Measurements from ENCODE around the gene AKR7A2.
A peak's percentile ranks its signal among the peaks of the same experiment; 100 is the strongest.
"Not testable (repeated sequence)": the region's sequence is repeated elsewhere in the genome, so short reads cannot be mapped to it uniquely, and the experiment has no call there.

Gene AKR7A2

DNA sequence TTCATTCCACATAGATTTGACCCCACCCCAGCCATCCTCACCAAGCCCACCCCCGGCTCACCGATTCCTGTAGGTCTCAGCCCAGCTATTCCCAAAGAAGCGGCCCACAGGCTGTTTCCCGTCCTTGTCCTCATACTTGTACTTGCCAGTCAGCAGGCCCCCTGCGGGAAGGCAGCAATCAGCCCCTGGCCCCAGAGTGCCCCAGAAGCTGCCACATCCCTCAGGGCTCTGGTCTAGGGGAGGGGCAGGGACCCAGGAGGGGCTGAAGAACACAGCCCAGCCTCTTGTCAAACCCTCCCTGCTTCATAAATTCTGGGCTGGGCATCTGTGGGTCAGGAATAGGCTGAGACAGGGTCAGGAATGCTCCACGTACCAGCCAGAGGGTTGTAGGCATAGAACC, 5.0 kb downstream of the AKR7A2 start:
- DNase-seq (ENCODE audit: low spot score): no peak

DNA sequence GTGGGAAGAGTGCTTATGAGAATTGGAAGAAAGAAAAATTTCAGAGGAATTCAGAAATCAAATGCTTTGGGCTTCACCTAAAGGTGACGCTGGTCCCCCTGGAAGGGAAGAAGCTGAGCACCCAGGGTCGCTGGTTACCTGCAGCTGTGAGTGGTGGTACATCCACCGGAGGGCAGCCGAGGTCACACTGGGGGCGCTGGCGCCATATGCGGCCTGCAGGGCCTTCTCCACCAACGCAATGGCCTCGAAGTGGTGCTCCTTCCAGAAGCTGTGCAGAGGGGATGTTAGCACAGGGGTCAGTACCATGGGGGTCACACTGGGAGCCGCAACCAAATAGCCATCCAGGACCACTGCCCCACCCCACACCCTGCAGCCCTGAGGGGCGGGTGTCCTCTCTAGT, 6.1 kb downstream of the AKR7A2 start:
- no peak for DNase-seq (ENCODE audit: low spot score)

DNA sequence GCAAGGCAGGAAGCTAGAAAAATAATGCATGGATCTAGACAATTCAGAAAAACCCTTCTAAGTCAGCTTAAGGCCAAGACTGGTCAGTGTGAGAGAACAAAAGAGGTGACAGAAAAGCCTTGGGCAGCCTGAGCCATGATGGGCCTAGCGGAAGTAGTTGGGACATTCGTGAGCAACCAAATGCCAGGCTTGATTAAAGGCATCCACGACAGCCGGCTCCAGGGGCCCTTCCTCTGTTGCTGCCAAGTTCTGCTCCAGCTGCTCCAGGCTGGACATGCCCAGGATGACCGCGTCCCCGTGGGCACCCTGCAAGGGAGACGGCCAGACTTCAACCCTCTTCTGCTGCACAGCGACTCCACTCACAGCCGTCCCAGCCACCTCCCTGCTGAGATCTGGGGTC, 7.9 kb downstream of the AKR7A2 start:
- DNase-seq (ENCODE audit: low spot score): not testable (repeated sequence)

DNA sequence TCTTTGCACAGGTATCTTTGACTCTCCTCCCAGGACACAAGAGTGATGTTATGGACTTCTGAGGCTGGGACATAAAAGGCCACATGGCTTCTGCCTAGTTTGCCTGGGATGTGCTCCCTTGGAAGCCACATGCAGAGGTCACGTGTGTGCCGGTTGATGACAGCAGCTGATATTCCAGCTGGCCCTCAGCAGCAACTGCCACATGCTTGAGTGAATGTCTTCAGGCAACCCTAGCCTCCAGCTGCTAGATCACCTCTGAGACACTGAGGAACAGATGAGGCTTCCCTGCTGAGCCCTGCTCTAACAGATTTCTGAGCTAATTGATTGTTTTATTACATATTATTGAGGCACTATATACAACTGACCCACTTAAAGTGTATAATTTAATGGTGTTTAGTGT, 11.7 kb downstream of the AKR7A2 start:
- no peak for DNase-seq (ENCODE audit: low spot score)

DNA sequence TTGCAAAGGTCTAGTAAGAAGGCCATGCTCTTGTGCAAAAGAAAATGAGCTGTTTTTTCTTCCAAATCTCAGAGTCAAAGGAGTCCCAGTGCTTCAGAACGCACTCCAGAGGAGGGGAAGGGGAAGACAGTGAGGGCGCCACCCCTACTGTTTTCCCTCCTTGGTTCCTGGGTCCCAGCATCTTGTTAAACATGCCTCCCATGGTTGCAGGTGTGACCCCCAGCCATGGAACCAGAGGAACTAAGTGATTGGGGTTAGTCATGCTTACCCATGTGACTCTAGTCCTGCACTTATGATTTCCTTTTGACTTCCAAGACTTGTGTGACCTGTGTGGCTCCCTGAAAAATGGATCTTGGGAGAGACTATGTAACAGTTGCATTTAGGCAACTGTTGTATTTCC, 17.3 kb downstream of the AKR7A2 start:
- no peak for DNase-seq (ENCODE audit: low spot score)

DNA sequence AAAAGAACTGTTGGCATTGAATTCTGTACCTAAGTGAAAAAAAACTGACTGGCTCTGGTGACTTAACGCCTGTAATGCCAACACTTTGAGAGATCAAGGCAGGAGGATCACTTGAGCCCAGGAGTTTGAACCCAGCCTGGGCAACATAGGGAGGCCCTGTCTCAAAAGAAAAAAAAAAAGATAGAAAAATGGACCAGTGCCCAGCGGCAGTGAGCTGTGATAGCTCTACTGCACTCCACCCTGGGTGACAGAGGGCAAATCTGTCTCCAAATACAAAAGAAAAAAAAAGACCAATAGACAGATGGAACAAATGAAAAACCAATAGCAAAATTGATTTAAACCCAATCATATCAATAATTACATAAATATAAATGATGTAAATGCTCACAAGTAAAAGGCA, 22.7 kb downstream of the AKR7A2 start:
- no peak for DNase-seq (ENCODE audit: low spot score)

DNA sequence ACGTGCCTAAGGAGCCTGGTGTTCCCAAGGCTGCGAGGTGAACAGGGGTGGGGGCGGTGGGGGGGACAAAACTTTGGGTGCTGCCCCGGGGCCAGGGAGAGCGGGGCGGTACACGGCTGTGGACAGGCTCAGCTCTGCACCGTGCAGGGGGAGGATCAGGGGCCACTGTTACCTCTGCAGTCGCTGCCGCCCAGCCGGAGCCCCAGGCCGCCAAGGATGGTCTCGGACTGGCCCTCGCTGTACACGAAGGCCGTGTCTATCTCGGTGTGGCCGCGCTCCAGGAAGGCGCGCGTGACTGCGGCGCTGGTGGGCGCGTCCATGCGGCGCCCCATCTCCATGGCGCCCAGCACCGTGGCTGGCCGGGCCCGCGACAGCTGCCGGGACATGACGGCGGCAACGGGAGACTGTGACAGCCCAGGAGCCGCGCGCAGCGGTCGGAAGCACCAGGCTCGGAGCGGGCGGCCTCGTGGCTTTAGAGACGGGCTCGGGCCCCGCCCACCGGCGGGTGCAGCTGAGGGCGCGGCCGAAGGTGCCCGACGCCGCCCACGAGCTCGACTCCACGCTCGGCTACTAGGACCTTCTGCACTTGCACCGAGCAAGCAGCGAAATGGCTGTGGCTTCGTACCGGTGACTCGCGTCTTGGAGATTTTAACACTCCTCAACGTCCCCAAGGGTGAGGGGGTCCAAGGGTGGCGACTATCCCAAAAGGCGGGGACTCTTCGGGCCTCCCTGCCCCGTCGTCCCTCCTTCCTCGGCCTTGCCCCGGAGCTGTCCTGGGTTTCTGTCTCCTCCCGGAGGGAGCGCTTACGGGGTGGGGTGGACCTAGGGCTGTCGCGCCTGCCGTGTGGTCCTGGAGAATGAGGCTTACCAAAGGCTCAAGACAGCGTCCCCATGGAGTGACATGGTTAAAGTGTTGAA, 23.4 kb downstream of the AKR7A2 start, which contains the start of gene AKR7A3:
Gene AKR7A3 (minus strand): TSS at position 447 of the 918 bp plus-strand sequence. CDS start 61 bp downstream, at position 386.
- peak; percentile 68 for DNase-seq (ENCODE audit: low spot score)

DNA sequence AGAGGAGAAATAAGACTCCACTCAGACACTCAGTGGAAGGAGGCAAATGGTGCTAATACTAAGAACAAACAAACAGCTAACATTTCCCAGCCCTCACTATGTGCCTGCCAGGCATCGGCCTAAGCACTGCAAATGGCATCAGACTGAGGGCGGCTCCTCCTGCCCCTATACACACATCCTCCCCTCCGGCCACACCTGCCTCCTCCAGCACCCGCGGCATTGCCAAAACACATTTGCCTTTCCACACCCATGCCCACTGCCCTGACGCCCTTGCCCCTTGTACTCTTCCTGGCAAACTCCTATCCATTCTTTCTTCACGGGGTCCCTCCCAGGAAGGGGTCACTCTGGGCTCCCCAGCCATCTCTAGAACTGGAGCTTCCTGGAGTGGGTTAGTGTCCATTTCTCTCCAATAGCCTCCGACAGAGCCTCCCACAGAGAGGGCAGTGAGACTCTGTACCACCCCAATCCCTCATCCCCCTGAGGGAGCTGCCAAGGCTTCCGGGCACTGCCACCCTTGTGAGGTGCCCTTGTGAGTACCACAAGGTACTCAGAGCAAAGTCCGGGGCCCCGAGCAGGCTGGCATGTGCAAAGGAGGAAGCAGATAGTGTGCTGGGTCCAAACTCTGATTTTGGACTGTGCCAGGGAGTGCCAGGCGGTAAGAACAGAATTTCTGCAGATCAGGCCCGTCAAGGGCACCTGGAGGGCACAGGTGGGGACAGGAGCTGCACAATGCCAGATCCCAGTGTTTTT, 24.3 kb downstream of the AKR7A2 start:
- no peak for DNase-seq (ENCODE audit: low spot score)

DNA sequence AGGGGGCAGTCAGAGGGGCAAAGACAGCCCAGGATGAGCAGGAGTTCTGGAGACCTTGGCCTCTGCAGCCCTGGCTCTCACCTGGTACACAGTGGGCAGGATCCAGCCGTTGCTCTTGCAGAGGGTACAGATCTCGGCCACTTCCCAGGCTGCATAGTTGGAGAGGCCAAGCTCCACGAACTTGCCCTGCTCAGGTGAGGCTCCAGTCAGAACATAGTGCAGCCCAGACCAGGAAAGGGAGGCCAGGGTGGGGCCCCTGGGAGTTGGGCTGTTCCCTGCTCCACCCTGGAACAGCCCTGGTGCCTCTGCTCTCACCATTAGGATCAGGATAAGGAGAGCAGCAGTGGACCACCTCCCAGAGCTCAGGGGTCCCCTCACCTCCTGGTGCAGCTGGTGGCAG, 26.1 kb downstream of the AKR7A2 start:
- not testable (repeated sequence) for DNase-seq (ENCODE audit: low spot score)

DNA sequence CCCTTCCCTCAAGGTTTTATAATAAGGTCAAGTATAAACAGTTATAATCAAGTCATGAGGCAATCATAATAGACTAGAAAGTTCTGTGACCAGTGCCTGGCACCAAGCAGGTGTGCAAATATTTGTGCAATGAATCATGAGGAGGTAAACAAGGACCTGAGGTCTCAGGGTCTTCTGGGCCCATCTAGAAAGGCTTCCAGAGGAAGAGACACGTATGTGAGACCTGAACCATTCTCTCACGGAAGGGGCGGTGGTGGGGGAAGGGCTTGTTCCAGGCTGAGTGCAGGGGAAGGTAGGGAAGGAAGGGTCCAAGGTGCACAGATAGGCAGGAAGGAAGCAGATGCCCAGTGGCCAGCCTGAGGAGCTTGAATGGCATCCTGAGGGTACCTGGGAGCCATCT, 26.6 kb downstream of the AKR7A2 start:
- DNase-seq (ENCODE audit: low spot score): not testable (repeated sequence)

DNA sequence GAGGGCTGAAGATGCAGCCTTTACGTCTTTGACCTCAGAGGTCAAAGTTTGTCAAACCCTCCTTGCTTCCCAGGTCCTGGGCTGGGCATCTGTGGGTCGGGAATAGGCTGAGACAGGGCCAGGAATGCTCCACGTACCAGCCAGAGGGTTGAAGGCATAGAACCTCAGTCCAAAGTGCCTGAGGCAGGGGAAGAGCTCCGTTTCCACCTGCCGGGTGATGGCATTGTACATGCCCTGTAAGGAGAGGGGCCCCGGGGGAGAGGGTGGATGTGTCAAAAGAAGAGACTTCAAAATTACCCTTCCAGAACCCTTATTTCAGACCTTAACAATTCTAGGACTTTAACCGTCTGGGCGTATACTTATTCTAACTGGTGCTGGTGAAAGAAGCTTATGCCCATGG, 27.1 kb downstream of the AKR7A2 start:
- no peak for DNase-seq (ENCODE audit: low spot score)

DNA sequence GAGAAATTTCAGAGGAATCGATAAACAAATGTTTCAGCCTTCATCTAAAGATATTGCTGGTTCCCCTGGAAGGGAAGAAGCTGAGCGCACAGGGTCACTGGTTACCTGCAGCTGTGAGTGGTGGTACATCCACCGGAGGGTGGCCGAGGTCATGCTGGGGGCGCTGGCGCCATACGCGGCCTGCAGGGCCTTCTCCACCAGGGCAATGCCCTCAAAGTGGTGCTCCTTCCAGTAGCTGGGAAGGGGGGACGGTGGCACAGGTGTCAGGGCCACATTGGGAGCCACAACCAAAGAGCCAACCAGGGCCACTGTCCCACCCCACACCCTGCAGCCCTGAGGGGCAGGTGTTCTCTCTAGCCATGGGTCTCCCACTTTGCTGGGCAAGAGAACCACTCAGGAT, 28.1 kb downstream of the AKR7A2 start:
- no peak for DNase-seq (ENCODE audit: low spot score)

DNA sequence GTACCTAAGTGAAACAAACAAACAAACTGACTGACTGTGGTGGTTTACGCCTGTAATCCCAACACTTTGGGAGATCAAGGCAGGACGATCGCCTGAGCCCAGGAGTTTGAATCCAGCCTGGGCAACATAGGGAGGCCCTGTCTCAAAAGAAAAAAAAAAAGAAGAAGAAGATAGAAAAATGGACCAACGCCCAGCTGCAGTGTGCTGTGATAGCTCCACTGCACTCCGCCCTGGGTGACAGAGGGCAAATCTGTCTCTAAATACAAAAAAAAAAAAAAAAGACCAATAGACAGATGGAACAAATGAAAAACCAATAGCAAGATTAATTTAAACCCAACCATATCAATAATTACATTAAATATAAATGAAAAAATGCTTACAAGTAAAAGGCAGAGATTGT, 37.3 kb downstream of the AKR7A2 start:
- DNase-seq (ENCODE audit: low spot score): no peak

DNA sequence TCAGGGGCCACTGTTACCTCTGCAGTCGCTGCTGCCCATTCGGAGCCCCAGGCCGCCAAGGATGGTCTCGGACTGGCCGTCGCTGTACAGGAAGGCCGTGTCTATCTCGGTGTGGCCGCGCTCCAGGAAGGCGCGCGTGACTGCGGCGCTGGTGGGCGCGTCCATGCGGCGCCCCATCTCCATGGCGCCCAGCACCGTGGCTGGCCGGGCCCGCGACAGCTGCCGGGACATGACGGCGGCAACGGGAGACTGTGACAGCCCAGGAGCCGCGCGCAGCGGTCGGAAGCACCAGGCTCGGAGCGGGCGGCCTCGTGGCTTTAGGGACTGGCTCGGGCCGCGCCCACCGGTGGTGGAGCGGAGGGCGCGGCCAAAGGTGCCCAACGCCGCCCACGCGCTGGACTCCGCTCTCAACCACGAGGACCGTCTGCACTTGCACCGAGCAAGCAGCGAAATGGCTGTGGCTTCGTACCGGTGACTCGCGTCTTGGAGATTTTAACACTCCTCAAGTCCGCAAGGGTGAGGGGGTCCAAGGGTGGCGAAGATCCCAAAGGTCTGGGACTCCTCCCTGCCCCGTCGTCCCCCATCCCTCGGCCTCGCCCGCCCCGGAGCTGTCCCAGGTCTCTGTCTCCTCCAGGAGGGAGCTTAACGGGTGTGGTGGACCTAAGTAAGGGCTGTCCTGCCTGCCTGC, 38.0 kb downstream of the AKR7A2 start:
- DNase-seq (ENCODE audit: low spot score): not testable (repeated sequence)

DNA sequence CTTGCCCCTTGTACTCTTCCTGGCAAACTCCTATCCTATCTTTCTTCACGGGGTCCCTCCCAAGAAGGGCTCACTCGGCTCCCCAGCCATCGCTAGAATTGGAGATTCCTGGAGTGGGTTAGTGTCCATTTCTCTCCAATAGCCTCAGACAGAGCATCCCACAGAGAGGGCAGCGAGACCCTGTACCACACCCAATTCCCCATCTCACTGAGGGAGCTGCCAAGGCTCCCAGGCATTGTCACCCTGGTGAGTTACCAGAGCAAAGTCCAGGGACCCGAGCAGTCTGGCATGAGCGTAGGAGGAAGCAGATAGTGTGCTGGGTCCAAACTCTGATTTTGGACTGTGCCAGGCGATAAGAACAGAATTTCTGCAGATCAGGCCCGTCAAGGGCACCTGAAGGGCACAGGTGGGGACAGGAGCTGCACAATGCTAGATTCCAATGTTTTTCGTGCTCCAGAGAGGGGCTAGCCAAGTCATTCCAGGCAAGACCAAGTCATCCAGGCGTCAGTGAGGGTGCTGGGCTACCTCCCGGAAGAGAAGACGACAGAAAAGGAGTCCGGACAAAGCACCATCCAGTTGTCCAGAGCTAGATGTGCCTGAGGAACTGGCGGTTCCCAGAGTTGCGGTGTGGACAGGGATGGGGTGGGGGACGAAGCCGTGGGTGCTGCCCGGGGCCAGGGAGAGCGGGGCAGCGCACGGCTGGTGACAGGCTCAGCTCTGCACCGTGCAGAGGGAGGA, 38.7 kb downstream of the AKR7A2 start:
- no peak for DNase-seq (ENCODE audit: low spot score)

DNA sequence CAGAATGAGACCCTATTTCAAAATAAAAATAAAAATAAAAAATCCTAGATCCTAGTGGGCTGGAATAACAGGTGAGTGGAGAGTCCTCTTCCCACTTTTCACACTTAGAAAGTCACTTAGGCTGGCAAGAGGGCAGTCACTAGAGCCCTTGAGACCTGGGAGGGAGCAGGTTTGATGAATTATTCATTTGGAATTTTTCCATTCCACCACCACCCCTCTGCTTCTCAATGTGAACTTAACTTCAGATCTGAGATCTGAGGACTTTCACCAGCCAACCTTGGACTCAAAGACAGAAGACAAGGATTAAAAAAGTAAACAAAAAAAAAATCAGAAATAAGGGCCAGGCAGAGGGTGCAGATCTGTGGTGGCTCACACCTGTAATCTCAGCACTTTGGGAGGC, 39.9 kb downstream of the AKR7A2 start:
- no peak for DNase-seq (ENCODE audit: low spot score)

DNA sequence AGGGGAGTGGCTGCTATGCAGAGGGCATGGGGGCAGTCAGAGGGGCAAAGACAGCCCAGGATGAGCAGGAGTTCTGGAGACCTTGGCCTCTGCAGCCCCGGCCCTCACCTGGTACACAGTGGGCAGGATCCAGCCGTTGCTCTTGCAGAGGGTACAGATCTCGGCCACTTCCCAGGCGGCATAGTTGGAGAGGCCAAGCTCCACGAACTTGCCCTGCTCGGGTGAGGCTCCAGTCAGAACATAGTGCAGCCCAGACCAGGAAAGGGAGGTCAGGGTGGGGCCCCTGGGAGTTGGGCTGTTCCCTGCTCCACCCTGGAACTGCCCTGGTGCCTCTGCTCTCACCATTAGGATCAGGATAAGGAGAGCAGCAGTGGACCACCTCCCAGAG, 41.6 kb downstream of the AKR7A2 start:
- not testable (repeated sequence) for DNase-seq (ENCODE audit: low spot score)

DNA sequence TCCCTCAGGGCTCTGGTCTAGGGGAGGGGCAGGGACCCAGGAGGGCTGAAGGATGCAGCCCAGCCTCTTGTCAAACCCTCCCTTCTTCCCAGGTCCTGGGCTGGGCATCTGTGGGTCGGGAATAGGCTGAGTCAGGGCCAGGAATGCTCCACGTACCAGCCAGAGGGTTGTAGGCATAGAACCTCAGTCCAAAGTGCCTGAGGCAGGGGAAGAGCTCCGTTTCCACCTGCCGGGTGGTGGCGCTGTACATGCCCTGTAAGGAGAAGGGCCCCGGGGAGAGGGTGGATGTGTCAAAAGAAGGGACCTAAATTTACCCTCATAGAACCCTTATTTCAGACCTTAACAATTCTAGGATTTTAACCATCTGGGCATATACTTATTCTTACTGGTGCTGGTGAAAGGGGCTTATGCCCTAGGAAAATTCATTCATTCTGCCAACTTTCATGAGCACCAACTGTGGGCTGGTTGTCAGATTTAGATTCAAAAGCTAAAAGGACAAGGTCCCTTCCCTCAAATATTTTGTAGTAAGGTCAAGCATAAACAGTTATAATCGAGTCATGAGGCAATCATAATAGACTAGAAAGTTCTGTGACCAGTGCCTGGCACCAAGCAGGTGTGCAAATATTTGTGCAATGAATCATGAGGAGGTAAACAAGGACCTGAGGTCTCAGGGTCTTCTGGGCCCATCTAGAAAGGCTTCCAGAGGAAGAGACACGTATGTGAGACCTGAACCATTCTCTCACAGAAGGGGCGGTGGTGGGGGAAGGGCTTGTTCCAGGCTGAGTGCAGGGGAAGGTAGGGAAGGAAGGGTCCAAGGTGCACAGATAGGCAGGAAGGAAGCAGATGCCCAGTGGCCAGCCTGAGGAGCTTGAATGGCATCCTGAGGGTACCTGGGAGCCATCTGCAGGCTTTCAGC, 42.3 kb downstream of the AKR7A2 start:
- not testable (repeated sequence) for DNase-seq (ENCODE audit: low spot score)

DNA sequence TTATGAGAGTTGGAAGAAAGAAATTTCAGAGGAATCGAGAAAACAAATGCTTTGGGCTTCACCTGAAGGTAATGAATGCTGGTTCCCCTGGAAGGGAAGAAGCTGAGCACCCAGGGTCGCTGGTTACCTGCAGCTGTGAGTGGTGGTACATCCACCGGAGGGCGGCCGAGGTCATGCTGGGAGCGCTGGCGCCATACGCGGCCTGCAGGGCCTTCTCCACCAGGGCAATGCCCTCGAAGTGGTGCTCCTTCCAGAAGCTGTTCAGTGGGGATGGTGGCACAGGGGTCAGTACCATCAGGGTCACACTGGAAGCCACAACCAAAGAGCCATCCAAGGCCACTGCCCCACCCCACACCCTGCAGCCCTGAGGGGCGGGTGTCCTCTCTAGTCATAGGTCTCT, 43.5 kb downstream of the AKR7A2 start:
- DNase-seq (ENCODE audit: low spot score): no peak

DNA sequence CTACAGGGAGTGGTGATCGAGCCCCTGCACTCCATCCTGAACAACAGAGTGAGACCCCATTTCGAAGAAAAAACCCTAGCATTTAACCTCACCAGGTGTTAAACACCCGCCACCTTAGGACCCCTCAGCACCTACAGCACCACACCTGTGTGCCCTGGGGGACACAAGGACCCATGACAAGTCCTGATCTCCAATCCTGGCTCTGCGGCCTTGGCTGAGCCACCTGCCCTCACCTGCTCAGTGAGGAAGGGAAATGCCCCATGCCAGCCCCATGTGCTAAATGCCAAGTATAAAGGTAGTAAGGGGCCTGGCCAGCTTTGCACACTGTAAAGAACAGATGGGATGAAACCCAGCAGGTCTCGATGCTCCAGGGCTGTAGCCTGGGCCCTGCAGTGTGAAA, 49.2 kb downstream of the AKR7A2 start:
- DNase-seq (ENCODE audit: low spot score): no peak

DNA sequence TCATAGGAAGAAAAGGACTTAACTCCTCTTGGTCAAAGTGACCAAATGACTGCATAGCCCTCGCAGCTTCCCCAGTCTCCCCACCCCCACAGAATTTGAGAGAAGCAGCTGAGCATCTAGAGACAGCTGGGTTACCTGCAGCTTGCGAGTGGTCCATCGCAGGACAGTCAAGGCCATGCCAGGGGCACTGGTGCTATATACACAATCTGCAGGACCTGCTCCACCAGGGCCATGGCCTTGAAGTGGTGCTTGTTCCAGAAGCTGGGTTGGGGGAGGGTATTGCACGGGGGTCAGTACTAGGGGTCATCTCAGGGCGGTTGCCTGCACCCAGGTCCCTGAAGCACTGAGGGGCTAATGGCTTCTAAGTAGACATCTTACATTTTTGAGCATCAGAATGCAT, 49.9 kb downstream of the AKR7A2 start:
- no peak for DNase-seq (ENCODE audit: low spot score)
